KBM-7 (cell line): Measurements from ENCODE around the gene MARK2.

Experiments used
- DNase-seq: peaks from one replicate; pipeline ENCODE4 v3.0.0-alpha.2; 2015
- in situ Hi-C: fragments of 300-500 bp; cut with MboI; formaldehyde crosslinking; loops from 2 replicates; pipeline ENCODE4 v1.14.3; 2020; ENCODE audit warnings: low sequenced_read_pairs, low pct_unique_long_range_greater_than_20kb, mixed read lengths

MARK2 gene

DNA sequence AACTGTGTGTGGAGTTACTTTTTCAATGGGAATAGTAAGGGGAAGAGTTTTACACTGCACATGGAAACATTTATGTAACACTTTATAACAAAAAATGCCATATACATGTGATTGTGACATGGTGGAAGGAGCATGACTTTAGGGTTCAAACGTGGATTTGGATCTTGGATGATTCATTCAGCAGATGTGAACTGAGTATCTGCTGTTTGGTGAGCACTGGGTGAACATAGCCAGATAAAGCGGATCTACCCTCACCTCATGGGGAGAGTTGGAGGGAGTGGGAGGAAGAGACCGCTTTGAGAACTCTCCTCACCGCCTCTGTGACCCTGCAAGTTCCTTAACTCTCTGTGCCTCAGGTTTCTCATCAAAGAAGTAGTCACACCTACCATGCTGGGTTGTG is 103.0 kb downstream of the MARK2 start:
- in situ Hi-C loops, result no loop called here
- DNase-seq, result no peak

DNA sequence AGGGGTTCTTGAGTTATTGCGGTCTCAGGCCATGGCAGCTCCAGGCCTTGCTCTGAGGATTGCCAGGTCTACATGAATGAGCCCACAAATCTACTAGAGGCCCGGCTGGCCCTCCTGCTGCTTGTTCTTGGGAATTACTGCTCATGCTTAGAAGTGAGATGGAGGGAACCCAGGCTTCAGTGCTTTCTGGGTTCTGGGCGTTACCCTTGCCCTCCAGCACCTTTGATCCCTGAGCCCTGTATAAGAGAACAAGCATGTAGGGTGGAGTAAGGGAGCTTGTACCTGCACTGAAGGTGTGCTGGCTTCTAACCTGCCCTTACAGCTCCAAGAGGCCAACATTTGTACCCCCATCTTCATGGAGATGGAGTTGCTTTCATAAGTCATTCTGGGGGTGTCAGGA is 103.9 kb downstream of the MARK2 start:
- in situ Hi-C loops, result no loop called here
- no peak for DNase-seq

DNA sequence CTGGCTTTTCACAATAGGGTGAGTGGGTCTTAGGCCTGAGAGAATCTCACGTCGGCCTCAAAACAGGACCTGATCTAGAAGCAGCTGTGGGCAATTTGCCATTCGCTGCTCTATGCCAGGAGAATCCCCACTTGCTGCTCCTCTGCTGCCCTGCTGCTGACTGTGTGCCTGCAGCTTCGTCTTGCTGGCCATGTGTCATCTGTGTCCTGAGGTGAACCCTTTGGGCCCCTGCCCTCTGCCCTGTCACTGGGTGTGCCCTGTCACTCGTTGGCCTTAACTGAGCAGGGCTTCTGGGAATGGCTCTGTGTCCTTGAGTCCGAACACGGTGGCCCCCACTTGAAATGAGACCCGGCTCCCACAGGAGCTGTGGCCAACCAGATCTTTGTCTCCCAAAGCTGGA is 106.1 kb downstream of the MARK2 start:
- DNase-seq, result no peak

DNA sequence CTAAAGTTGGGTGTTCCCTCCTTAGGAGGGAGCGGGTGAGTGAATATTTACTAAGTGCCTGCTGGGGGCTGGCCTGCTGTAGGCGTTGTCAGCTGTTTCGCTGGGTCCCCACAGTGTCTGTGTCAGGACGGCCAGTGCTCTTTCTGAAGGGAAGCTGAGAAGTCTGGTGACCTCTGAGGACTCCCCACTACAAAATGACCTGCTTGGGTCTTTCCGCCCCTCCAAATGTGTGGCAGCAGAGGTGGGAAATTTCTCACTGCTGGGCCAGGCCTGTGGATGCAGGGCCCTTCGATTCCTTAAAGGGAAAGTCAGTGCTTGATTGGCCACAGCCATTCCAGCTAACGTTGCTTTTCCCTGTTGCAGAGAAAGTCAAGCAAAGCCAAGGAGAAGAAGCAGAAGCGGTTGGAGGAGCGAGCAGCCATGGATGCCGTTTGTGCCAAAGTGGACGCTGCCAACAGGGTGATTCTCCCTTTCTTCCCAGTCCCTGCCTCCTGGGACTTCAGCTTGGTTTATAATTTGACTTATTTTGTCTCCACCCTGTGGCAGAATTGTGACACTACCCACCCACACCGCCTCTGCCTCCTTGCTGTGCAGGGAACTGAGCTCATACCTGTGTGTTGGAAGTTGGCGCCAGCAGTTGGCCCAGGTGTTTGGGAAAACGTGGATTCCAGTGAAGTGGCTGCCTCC is 106.7 kb downstream of the MARK2 start:
- peak; percentile 74 for DNase-seq
- in situ Hi-C loops, result no loop called here

More for the DNA sequence above, 106.1 kb downstream of the MARK2 start:
- in situ Hi-C loops, result no loop called here

DNA sequence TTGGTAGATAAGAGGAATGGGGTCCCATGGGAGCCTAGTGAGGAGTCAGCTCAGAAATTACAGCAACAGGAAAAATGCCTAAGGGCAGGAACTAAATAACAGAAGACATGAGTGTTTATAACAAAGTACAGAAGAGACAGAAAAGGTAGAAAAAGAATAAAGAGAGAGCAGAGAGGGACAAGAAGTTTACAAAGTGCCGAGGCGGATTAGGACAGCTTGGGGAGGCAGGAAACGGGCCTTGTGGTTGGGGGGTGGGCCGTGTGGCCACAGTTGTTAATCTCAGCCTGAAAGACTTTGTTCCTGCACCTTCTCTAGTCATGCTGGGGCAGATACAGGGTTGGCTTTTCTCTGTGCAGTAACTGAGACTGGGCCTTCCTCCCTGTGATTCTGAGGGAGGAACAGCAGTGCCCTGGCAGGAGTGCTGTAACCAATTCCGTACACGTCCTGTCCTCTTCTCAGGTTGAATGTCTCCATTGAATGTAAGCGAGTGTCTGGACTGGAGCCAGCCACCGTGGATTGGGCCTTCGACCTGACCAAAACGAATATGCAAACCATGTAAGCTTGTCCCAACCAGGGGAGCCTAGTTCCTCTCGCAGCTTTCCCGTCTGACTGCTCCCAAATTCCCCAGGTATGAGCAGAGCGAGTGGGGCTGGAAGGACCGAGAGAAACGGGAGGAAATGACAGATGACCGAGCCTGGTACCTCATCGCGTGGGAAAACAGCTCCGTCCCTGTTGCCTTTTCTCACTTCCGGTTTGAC is 113.0 kb downstream of the MARK2 start:
- in situ Hi-C loops, result no loop called here
- peak; percentile 72 for DNase-seq

DNA sequence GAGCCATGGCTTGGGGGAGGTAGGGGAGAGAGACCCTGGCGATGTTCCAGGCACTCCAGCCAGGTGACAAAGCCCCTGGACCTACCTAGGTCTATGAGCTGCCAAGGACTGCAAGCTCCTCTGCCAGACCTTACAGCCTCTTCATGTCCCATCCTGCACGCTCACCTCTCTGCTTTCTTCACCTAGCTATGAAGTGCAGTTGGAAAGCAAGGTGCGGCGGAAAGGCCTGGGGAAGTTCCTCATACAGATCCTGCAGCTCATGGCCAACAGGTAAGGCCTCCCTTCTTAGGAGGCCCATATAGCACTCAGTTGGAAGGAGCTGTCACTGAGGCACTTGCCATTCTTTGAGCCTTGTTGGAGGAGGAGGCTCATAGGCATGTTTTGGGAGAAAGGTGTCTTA is 113.7 kb downstream of the MARK2 start:
- DNase-seq, result no peak
- in situ Hi-C loops, result no loop called here

DNA sequence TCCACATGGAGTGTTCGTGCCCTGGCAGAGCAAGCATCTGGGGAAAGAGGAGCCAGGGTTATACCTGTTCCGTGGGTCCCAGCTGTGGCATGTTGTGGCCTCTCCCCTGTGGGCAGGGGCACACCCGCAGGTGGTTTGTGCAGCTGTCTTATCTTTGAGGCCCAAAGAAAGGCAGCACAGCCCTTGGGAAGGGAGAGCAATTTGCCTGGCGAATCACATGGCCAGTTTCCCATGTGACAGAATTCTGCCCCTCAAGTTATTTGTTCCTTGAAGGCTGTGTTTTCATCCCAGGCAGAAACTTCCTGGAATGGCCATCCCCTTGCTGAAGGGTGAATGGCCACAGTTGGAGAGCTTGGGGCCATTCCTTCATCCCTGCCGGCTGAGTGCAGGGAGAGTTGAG is 119.1 kb downstream of the MARK2 start:
- in situ Hi-C loops, result no loop called here
- no peak for DNase-seq
